Measurements from ENCODE around the gene APBA2.

DNA sequence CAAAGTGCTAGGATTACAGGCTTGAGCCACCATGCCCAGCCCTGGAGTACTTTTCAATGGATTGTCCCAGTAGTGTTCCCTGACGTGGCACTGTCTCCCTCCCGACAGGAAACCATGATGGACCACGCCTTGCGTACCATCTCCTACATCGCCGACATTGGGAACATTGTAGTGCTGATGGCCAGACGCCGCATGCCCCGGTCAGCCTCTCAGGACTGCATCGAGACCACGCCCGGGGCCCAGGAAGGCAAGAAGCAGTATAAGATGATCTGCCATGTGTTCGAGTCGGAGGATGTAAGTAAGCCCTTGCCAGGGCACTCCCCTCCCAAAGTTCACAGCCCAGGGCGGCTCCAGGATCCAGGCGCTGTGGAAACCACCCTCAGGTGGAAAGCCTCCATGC is 215.7 kb downstream of the APBA2 start:
- TF ChIP-seq RCOR1 (IDR thresholded peaks at IDR 0.05; ENCODE audit: insufficient replicate concordance, low read length) (no peak), POLR2A (IDR thresholded peaks at IDR 0.05; ENCODE audit: low read depth, low read length) (no peak), FOS (IDR thresholded peaks at IDR 0.05; ENCODE audit: low read depth, low read length) (no peak)
- TF ChIP-seq, protein P1, sequence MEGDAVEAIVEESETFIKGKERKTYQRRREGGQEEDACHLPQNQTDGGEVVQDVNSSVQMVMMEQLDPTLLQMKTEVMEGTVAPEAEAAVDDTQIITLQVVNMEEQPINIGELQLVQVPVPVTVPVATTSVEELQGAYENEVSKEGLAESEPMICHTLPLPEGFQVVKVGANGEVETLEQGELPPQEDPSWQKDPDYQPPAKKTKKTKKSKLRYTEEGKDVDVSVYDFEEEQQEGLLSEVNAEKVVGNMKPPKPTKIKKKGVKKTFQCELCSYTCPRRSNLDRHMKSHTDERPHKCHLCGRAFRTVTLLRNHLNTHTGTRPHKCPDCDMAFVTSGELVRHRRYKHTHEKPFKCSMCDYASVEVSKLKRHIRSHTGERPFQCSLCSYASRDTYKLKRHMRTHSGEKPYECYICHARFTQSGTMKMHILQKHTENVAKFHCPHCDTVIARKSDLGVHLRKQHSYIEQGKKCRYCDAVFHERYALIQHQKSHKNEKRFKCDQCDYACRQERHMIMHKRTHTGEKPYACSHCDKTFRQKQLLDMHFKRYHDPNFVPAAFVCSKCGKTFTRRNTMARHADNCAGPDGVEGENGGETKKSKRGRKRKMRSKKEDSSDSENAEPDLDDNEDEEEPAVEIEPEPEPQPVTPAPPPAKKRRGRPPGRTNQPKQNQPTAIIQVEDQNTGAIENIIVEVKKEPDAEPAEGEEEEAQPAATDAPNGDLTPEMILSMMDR (conservative IDR thresholded peaks at IDR 0.05; ENCODE audit: low read depth, low read length) = no peak
